GM21723 (cell line): Measurements from ENCODE around the gene RAB6B.
A peak's percentile ranks its signal among the peaks of the same experiment; 100 is the strongest.

Source experiments
- ATAC-seq: cut with Tn5 transposase; IDR thresholded peaks from one replicate; pipeline ENCODE4 v1.9.1; 2021; ENCODE audit warnings: mild to moderate bottlenecking, moderate library complexity; ENCODE audit not compliant: unreplicated experiment

Gene RAB6B

DNA sequence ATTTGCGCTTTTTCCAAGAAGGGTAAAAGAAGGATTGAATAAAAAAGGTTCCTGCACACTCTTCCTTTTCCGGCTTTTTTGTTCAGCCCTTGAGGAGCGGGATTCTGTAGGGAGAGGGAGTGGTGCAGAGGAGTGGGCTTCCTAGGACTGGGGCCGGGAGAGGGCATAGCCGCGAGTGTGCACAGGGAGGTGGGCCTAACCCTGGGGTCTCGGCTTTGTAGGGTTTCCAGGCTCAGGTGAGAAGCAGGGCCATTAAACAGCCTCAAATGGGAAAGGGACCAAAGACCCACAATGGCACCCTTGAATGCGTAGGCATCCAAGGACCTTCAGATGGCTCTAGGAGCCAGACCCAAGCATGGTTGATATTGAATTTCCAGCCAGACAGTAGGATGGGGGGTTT, 35.4 kb upstream of the RAB6B start:
- no peak for ATAC-seq

DNA sequence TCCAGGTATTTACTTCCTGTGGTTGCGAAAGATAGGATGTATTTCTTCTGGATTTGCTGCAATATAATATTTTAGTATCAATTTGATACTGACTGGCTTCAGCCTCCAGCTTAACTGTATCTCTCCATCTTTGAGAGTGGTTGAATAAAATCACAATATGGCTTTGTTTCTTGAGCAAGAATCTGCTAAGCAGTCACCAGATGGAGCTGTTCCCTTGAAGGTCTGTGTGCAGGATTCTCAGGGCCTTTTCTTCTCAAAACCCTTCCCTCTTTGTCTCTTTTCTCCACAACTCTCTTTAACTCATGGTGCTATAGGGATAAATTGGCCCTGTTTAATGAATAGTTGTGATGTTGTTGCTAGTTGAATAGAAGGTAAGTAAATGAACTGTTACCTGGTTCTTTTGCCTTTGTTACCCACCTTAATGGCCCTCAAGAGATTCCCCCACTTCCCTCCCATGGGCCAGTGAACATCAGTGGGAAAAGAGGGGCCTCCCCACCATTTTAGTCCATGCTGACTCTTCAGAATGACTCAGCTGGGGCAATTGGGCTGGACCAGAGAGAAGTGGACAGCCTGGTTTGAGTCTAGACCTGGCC, 34.8 kb upstream of the RAB6B start:
- ATAC-seq = no peak

DNA sequence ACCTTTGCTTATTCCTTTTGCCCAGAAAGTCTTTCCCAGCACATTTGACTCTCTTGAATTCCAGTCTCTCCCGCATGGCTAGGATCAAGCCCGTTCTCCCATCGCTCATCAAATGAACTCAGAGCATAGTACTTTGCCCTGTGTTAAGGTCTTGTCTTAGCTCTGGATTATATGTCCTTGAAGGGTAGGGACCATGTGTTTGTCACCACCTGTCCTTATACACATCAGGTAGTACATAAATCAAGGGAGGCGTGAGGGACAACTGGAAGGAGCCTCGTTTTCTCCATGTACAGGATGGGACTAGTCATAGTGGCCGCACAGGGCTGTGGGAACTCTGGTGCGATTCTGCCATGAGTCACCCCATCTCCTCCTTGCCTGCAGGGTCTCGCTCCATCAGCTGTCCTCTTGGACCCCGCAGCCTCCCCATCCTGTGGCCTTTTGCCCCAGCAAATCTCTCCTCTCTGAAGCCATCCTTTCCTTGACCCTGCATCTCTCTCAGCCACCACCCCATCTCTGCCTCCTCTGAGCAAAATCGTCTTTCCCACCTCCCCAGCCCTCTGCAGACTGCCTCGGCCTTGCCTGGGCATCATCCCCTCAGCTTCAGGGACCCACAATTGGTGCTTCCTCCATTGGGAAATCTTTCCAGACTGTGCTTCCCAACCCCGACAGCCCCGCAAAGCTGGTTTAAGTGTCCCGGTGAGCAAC, 33.4 kb upstream of the RAB6B start:
- ATAC-seq = no peak

DNA sequence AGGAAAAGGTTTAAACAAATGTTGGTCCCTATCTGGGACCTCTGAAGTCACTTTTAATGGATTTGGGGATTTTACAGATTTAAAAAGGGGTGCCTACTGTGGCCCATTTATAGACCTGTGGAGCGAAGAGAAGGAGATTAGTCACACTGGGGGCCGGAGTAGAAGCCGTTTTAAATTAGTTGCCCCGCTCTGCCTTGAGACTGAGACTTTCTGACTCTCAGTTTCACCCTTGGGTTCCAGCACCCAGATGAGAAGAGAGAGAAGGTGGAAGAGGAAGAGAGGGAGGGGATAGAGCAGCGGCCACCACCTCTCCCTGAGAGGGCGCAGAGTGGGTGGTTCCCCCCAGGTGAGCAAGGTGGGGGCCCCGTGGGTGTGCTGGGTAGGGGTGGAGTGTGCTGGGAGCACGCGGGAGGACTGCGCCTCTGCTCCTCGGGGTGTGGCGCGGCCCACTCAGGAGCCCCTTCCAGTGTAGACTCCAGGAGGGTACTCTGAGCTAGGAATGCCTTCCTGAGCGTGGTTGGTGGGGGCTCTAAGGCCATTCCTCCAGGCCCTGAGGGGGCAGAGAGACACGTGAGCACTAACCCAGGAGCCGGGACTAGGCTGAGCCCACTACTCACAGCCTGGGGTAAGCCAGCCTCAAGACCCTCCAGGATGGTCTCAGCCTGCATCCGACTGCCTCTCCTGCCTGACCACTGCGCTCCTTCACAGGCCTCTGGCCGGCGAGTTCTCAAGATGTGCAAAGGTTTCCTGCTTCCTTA, 32.6 kb upstream of the RAB6B start:
- ATAC-seq = no peak

DNA sequence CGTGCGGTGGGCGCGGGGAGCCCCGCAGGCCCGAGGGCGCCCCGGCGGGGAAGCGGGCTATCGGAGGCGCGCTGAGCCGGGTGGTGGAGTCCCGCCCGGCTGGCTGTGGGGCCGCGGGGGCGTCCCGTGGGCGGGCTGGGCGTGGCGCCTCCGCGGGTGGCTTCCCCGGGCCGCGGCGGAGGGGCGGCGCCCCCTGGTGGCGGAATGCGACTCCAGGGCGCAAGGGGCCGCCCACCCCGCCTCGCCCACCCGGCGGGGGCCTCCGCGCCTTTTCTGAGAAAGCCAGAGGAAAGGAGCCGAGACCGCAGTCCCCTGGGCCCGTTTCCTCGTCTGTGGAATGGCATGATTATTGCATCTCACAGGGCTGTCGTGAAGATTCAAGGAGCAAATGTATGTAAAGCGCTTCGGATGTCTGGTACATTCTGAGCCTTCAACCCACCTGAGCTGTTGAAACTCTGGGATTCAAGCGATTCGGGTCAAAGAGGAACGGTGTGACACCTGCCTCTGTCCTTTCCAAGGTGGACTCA, 31.9 kb upstream of the RAB6B start:
- ATAC-seq = peak; percentile 55

DNA sequence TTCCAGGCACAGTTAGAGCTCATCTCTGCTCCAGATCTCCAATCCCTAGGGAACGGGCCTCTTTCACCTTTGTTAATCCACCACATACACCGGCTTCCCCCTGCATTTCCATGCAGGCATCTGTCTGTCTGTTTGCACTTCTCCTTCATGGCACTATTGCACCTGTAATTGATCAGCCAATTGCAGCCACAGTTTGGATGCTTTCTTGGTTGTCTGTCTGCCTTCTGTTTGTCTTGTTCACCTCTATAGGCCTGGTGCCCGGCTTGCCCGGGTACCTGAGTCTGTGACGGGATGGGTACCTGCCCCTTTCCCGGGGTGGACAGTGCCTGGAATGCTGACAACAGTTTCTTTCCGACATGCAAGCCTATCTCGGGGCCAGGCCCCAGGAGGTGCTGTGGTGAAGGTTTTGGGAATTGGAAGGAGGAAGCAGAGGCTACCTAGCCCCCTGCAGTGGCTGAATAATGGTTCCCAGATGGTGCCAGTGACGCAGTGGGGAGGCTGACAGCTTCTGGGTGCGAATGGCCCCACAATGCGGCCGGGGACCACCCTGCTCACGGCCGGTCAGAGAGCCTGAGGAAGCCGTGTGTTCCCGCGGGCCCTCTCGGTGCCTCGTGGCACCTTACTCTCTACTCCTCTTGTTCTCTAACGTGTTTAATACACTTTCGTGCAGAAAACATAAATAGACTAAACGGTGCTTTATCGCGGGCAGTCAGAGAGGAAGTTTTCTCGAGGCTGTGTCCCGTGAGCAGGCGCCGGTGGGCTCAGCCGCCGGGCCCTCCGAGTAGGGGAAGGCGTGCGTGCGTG, 31.3 kb upstream of the RAB6B start:
- peak; percentile 5 for ATAC-seq

DNA sequence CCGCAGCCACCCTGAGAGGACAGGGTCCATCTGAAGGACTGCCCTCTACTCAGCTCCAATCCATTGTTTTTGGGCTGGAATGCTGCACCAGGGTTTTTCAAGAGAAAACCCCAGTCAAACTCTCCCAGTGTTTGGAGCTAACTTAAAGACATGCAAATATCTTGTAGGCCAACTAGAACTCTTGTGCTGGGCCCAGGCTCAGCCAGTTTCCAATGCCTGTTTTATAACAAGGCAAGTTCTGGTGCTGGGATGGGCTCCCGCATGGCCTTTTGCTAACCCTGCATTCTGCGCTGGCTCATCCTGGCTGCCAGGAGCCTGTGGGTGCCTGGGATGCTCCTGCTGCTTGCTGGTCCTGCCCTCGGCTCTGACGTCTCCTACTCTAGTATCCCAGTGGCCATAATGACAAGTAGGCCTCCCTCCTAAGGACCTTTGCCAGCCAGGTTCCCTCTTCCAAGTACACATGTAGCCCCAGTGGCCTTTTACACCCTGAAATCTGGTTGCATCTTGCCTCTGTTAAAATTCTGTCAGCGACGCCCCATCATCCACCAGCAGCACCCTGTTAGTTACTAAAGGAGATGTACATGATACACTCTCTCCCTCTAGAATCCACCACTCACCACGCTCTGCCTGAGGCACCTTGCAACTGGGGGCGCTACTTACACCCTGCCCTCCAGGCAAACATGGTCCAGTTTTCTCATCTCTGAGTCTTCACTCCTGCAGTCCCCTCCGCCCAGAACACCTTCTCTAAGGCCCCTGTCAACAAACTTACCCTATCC, 30.5 kb upstream of the RAB6B start:
- ATAC-seq = no peak

DNA sequence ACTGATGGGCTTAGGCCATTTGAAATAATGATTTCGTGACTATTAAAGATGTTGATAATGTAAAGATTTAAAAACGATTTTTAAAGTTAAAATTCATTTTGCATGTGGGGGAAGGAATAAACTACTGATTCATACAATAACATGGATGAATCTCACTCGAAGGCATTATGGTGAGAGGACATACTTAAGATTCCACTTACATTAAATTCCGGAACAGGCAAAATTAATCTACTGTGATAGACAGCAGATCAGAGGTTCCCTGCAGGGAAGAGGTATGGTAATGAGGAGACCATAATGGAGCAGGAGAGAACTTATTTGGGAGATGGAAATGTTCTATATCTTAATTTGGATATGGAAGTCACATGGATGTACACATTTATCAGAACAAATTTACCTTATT, 28.4 kb upstream of the RAB6B start:
- no peak for ATAC-seq

DNA sequence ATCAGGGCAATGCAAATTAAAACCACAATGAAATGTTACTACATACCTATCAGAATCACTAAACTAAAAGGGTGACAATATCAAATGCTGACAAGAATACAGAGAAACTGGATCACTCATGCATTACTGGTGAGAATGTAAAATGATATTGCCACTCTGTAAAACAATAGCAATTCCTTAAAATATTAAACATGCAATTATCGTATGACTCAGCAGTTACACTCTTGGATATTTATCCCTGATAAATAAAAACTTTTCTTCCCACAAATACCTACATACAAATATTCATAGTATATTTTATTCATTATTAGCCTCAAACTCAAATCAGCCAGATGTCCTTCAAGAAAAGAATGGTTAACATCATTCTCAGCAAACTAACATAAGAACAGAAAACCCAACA, 25.9 kb upstream of the RAB6B start:
- ATAC-seq = no peak

DNA sequence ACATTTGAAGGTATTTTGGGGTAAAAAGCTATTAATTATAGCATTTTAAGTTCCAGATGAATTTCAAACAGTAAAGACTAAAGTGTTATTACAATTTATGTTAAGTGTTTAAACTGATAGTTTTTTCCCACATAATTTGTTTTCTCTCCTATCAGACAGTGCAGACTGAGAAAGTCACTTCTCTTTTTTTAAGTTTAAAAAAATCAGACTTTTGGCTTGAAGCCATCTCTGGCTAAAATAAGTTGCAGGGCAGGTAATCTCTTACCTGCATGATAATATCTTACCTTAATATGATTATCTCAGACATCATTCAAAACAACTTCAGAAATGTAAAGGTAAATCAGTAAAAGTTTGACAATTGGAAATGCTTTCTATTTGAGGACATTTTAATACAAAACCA, 21.5 kb upstream of the RAB6B start:
- ATAC-seq = no peak

DNA sequence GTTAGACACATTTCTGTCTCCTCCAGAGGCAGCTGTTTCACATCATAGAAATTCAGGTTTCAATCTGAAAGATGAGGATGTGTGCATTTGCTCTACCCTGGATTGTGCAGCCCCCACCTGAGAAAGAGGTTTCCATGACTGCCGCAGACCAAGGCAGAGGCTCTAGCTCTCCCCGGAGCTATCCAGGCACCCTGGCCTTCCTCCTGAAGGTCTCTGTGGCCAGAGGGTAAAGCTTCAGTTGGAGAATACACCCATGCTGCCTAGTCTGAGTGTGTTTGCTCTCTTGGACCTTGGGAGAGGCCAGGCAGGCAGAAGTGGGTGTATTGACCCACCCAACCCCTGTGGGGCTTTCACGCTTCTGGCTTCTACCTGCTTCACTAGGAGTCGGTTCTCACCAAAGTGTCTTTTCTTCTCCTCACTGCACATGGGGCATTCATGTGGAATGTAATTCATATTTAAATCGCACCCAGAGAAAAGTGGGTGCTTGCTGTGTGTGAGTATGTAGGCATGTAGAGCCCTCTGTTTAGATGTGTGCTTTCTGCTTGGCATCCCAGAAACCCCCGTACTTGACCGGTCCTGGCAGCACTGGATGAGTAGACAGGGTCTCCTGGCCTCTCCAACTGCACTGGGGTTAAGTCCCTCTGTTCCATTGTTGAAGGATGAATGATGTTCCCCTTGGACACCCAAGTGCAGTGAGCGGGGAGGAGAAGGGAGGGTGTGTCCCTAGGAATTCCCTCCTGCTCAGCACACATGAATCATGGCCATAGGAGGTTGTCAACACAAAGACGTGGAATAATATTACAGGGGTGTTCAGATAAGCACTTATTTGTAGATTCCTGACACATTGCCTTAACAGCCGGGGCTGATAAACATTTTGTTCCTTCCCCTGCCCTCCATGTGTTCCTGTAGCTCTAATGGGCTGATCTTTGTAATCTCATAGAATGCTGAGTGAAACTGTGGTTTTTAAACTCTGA, 20.3 kb upstream of the RAB6B start:
- ATAC-seq = no peak

DNA sequence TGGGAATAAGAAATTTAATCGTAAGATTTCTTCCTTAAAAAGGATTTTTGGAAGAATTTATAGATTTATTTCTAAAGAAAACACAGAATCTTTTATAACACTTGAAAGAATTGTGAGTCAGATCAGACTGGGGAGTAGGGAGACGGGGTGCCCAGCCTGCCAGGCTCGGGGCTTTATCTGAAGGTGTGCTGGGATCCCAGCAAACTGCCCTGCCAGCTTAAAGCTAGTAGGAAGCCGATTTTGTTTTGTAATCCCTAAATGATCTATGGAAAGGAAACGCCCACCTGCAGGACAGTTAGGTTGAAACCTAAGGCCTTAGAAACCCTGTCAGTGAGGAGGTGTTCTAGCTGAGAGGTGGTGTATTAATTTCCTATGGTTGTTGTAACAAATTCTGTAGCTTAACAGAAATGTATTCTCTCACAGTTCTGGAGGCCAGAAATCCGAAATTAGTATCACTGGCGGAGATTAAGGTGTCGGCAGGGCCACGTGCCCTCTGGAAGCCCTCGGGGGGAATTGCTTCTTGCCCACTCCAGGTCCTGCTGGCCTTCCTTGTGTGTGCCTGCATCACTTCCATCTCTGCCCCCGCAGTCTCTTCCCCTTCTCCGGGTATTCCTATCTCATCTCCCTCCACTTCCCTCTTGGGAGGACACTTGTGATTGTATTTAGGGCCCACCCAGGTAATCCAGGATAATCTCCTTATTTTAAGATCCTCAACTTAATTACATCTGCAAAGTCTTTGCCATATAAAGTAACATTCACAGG, 19.3 kb upstream of the RAB6B start:
- ATAC-seq = no peak

DNA sequence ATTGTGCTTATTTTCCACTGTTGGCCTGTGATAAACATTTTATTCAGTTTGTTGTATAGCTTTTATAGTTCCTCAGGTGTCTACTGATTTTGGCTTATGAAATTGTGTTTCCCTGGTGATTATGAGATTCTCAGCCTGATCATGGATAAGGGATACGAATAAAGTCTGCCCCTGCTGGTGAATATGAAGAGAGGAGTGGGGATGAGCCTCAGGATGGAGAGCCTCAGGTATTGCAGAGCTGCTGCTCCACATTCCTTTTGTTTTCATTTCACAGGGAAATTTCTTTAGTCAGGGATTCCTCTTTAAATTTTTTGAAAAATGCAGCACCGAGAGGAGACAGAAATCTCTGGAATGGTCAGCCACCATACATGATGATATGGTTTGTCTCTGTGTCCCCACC, 14.7 kb upstream of the RAB6B start:
- no peak for ATAC-seq

DNA sequence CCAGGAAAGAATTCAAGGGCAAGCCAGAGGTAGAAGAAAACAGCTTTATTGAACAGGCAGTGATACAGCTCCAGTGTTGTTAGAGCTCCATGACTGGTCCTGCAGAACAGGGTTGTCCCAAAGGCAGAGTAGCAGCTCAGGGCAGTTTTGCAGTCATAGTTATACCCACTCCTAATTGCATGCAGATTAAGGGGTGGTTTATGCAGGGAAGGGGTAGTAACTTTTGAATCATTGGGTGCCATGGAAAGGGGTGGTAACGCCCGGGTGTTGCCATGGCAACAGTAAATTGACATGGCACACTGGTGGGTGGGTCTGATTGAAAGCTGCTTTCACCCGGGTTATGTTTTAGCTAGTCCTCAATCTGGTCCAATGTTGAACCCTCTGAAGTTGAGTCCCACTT, 9.7 kb upstream of the RAB6B start:
- no peak for ATAC-seq

DNA sequence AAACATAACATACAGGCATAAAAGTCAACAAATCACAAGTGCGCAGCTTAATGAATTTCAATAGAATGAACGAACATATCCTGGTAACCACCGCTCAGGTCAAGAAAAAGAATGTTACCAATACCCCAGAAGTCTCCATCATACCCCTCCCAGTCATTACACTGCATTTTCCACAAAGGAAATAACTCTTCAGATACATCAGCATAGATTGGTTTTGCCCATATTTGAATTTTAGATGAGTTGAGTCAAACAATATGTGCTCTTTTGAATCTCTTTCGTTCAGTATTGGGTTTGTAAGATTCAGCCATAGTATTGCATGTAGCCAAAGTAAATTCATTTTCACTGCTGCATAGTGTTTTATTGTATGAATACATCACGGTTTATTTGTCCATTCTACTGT, 6.2 kb upstream of the RAB6B start:
- ATAC-seq = no peak

DNA sequence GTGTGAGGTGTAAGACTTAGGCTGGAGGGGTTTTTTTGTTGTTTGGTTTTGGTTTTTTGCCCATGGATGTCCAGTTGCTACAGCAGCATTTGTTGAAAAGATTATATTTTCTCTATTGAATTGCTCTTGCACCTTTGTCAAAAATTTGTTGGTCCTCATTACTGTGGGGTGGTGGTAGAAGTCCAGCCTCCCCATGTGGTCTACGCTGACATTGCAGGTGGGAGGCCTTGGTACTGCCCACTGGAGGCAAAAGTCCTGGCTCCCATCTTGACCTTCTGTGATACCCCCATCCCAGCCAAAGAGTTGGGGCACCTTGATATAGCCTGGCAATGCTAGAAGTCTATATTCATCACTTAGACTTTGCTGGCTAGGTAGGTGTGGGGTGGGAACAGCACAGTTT, 5.4 kb upstream of the RAB6B start:
- no peak for ATAC-seq

DNA sequence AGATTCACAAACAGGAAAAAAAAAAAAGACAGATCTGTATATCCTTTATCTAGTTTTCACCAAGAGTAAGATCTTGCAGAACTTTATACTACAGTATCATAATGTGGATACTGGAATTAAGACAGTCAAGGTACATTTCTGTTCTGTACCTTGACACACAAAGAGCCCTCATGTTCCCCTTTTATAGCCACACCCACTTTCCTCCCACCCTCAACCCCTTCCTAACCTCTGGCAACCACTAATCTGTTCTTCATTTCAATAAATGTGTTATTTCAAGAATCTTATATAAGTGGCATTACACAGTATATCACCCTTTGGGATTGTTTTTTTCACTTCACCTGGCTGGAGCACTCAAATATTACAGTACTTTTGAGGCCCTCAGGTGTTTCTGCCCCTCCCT, 3.6 kb upstream of the RAB6B start:
- no peak for ATAC-seq

DNA sequence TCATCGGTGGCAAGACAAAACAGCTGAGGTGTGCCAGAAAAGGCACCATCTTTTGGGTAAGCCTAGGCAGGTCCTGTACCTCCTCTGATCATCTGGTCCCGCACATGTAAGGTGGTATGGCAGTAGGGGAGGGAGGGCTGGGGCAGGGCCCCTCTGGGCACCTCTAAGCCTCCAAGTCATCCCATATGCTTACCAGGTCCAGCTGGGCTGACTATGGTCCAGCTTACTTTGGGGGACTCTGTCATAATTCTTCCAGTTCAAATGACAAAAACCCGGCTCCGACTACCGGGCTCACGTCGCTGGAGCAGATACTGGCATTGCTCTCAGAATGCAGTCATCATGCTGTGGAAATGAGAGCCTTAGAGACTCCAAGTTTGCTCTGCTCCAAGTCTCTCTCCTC, 1.9 kb upstream of the RAB6B start:
- ATAC-seq = no peak
